Suprapubic skin (tissue), 4 donors: ENCODE results near the gene ODAD3. TPM values are rescaled to one million over a fixed set of nuclear protein-coding genes. Genes with fewer than 3 reads are reported as not detected.

Source experiments
- DNase-seq, 2 donors: peaks; one replicate each; pipeline ENCODE4 v3.0.0-alpha.2; 2019; ENCODE audit warnings: low spot score in 2 of 2
- H3K27ac ChIP-seq: fragments of 200-600 bp; sonication (generic); one replicate; pipeline ENCODE4 v1.5.1; 2019
- H3K27me3 ChIP-seq: fragments of 200-600 bp; sonication (generic); one replicate; pipeline ENCODE4 v1.5.1; 2019
- H3K36me3 ChIP-seq: fragments of 200-600 bp; sonication (generic); one replicate; pipeline ENCODE4 v1.5.1; 2019
- H3K4me1 ChIP-seq: fragments of 200-600 bp; sonication (generic); one replicate; pipeline ENCODE4 v1.5.1; 2019
- H3K4me3 ChIP-seq: fragments of 200-600 bp; sonication (generic); one replicate; pipeline ENCODE4 v1.5.1; 2019; ENCODE audit warnings: mild to moderate bottlenecking
- H3K9me3 ChIP-seq: fragments of 200-600 bp; sonication (generic); one replicate; pipeline ENCODE4 v1.5.1; 2019
- EP300 ChIP-seq: sonication (generic); formaldehyde crosslinking; IDR thresholded peaks from one replicate; pipeline ENCODE4 v1.6.1; 2017; ENCODE audit warnings: antibody characterized with exemption
- POLR2A ChIP-seq, 2 donors: fragments of 450-650 bp; IDR thresholded peaks; one replicate each; pipeline ENCODE4 v1.6.1; 2017; ENCODE audit warnings: antibody characterized with exemption in 2 of 2, mild to moderate bottlenecking in 2 of 2, moderate library complexity in 2 of 2
- POLR2AphosphoS5 ChIP-seq, 3 donors: sonication (generic); formaldehyde crosslinking; IDR thresholded peaks; one replicate each; pipeline ENCODE4 v1.6.1; 2017; ENCODE audit warnings: antibody characterized with exemption in 3 of 3
- WGBS: methylation state at CpG from one replicate; pipeline ENCODE4 v1.1.5; 2018; 5-methylcytosine and 5-hydroxymethylcytosine counted together
- total RNA-seq, 4 donors: library from RNA; depleted of rRNA; stranded (reverse); fragments of >200 nt; gene quantifications; one replicate each; pipeline ENCODE4 v1.1.0, GENCODE V29; 2016
- TF ChIP-seq, protein P1 (sequence below), 2 donors: fragments of 200-600 bp in 1 of 2; fragments of 450-650 bp in 1 of 2; sonication (generic) in 1 of 2; IDR thresholded peaks; one replicate each; pipeline ENCODE4 v1.5.1; 2016 to 2019; ENCODE audit warnings: antibody characterized with exemption in 2 of 2, mild to moderate bottlenecking in 1 of 2, moderate library complexity in 1 of 2

The ODAD3 gene
- total RNA-seq, 4 donors from 2014 or later, result 0.23 to 1.0 (median 0.48) TPM; not detected in 1

GRCh38 chr19:11401808-11402543, 32.9 kb downstream of the ODAD3 start:
- DNase-seq, result no peak
- WGBS, result 66% methylated on average over 6 of the region's 9 CpGs
- no peaks in the 10 kb centered on the region for H3K9me3 ChIP-seq
- H3K36me3 ChIP-seq, result no peaks in the 10 kb centered on the region
- no peak overlapping the region for H3K27ac ChIP-seq
- H3K4me1 ChIP-seq, result peaks cover 8% of the 10 kb centered on the region
- peaks cover 8% of the 10 kb centered on the region for H3K27me3 ChIP-seq
- TF ChIP-seq POLR2AphosphoS5 (IDR thresholded peaks at IDR 0.05), result no peak
- TF ChIP-seq EP300, result no peak
- TF ChIP-seq, protein P1, sequence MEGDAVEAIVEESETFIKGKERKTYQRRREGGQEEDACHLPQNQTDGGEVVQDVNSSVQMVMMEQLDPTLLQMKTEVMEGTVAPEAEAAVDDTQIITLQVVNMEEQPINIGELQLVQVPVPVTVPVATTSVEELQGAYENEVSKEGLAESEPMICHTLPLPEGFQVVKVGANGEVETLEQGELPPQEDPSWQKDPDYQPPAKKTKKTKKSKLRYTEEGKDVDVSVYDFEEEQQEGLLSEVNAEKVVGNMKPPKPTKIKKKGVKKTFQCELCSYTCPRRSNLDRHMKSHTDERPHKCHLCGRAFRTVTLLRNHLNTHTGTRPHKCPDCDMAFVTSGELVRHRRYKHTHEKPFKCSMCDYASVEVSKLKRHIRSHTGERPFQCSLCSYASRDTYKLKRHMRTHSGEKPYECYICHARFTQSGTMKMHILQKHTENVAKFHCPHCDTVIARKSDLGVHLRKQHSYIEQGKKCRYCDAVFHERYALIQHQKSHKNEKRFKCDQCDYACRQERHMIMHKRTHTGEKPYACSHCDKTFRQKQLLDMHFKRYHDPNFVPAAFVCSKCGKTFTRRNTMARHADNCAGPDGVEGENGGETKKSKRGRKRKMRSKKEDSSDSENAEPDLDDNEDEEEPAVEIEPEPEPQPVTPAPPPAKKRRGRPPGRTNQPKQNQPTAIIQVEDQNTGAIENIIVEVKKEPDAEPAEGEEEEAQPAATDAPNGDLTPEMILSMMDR (IDR thresholded peaks at IDR 0.05), result no peak
- TF ChIP-seq POLR2A (IDR thresholded peaks at IDR 0.05), result no peak
- H3K4me3 ChIP-seq, result no peak overlapping the region

GRCh38 chr19:11400798-11401197, 34.1 kb downstream of the ODAD3 start:
- DNase-seq, result no peak
- Histone ChIP-seq H3K9me3 (no peaks in the 10 kb centered on the region), H3K27ac (no peak overlapping the region), H3K27me3 (no peaks in the 10 kb centered on the region), H3K4me3 (no peak overlapping the region), H3K36me3 (no peaks in the 10 kb centered on the region), H3K4me1 (no peaks in the 10 kb centered on the region)
- 82% methylated on average over 1 of the region's 1 CpG for WGBS
- TF ChIP-seq POLR2A (IDR thresholded peaks at IDR 0.05) (no peak), POLR2AphosphoS5 (IDR thresholded peaks at IDR 0.05) (no peak), EP300 (no peak)
- TF ChIP-seq, protein P1 (IDR thresholded peaks at IDR 0.05), result no peak

- no peak for TF ChIP-seq POLR2A (IDR thresholded peaks at IDR 0.05)
- no peak for TF ChIP-seq POLR2AphosphoS5 (IDR thresholded peaks at IDR 0.05)
- TF ChIP-seq, protein P1 (IDR thresholded peaks at IDR 0.05), result no peak
- no peak for TF ChIP-seq EP300
These were observed 35.3 kb downstream of the ODAD3 start for GRCh38 chr19:11399667-11400066.

DNA sequence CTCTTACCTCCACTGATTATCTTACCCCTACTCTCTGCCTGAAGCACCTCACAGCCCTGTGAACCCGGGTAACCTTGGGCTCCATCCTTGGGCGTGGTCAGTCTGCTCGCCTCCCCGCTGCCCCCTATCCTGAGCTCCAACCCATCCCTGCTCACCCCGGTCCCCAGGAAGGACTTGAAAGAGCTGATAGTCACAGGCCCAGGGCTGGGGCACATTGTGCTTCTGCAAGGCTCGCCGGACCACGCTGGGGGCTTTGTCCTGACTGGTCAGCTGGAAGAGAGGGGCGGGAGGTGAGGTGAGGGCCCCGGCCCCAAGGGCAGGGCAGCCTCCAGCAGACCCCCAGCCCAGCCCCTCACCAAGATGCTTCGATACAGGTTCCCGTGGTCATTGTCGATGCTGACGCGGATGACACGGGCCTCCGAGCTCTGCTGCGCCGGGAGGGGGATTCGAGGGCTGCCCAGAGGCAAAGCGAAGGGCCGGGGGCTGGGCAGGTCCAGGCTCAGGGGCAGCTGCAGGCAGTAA, 37.8 kb downstream of the ODAD3 start:
- 85% methylated on average over 15 of the region's 22 CpGs for WGBS
- no peak overlapping the region for H3K27ac ChIP-seq
- H3K4me3 ChIP-seq, result no peak overlapping the region
- no peak for DNase-seq
- no peaks in the 10 kb centered on the region for H3K9me3 ChIP-seq
- H3K27me3 ChIP-seq, result peaks cover 4% of the 10 kb centered on the region
- H3K4me1 ChIP-seq, result no peaks in the 10 kb centered on the region
- no peak for TF ChIP-seq EP300
- TF ChIP-seq, protein P1 (IDR thresholded peaks at IDR 0.05), result no peak
- no peak for TF ChIP-seq POLR2A (IDR thresholded peaks at IDR 0.05)
- no peak for TF ChIP-seq POLR2AphosphoS5 (IDR thresholded peaks at IDR 0.05)
- H3K36me3 ChIP-seq, result no peaks in the 10 kb centered on the region

More at GRCh38 chr19:11399667-11400066, 35.3 kb downstream of the ODAD3 start:
- H3K36me3 ChIP-seq, result no peaks in the 10 kb centered on the region
- DNase-seq, result no peak
- H3K4me3 ChIP-seq, result no peak overlapping the region
- H3K4me1 ChIP-seq, result no peaks in the 10 kb centered on the region
- H3K27me3 ChIP-seq, result no peaks in the 10 kb centered on the region
- WGBS, result 89% methylated on average over 5 of the region's 9 CpGs
- no peaks in the 10 kb centered on the region for H3K9me3 ChIP-seq
- no peak overlapping the region for H3K27ac ChIP-seq

- no peaks in the 10 kb centered on the region for H3K9me3 ChIP-seq
- H3K36me3 ChIP-seq, result no peaks in the 10 kb centered on the region
- H3K4me1 ChIP-seq, result no peaks in the 10 kb centered on the region
- WGBS, result 74% methylated on average over 4 of the region's 4 CpGs
- TF ChIP-seq EP300, result no peak
- no peak for TF ChIP-seq POLR2AphosphoS5 (IDR thresholded peaks at IDR 0.05)
- TF ChIP-seq, protein P1 (IDR thresholded peaks at IDR 0.05), result no peak
- TF ChIP-seq POLR2A (IDR thresholded peaks at IDR 0.05), result no peak
- no peak for DNase-seq
- peaks cover 4% of the 10 kb centered on the region for H3K27me3 ChIP-seq
- no peak overlapping the region for H3K4me3 ChIP-seq
- H3K27ac ChIP-seq, result no peak overlapping the region
These were observed 43.8 kb downstream of the ODAD3 start for GRCh38 chr19:11390933-11391680.
